ENCODE data around the gene SNTB2. TPM values are rescaled to one million over a fixed set of nuclear protein-coding genes. Genes with fewer than 3 reads are reported as not detected.

SNTB2 gene
- total and polyA plus RNA-seq, 4 donors, result 2.1 to 7.8 (median 4.1) TPM

DNA sequence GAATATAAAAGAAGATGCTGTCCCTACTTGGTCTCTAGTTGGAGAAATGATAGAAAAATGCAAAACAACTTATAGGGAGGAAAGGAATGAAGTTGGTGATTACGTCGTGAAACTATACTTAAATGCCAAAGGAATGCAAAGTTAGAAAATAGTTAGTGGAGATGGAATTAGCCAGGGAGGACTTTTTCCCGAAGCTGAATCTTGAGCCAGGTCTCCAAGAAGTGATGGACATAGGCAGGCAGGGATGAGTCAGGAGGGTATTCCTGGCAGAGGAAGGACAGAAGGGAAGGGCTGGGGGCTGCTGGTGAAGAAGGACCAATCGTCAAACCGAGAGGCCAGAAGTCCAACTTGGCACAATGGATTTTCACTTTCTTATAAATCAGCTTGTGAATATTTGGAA, 1.8 kb downstream of the SNTB2 start:
- 69% methylated on average over 5 of the region's 5 CpGs for WGBS
- Histone ChIP-seq H3K9ac (ENCODE audit: low read depth in 1 of 2, low read length in 2 of 2) (peak overlapping the region in 1 of 2 donors; percentile 86), H3K27ac (ENCODE audit: low read depth in 1 of 2, low read length in 2 of 2) (no peak overlapping the region), H3K9me3 (ENCODE audit: control insufficient read depth in 4 of 4, low read length in 3 of 4) (no peaks in the 10 kb centered on the region), H3K4me1 (ENCODE audit: control insufficient read depth in 4 of 4, insufficient read depth in 4 of 4, low read length in 3 of 4) (peaks cover 0 to 15% (median 13%) of the 10 kb centered on the region in 4 donors), H3K27me3 (ENCODE audit: control insufficient read depth in 4 of 4, insufficient read depth in 4 of 4, low read length in 3 of 4) (no peaks in the 10 kb centered on the region), H3K36me3 (ENCODE audit: control insufficient read depth in 4 of 4, insufficient read depth in 3 of 4, low read depth in 1 of 4, low read length in 3 of 4) (no peaks in the 10 kb centered on the region), H3K4me3 (ENCODE audit: low read depth in 1 of 3, low read length in 3 of 3) (peak overlapping the region in 1 of 3 donors; percentile 96)
- DNase-seq (ENCODE audit: low spot score), result no peak
- no peak for TF ChIP-seq FOXA2 (IDR thresholded peaks at IDR 0.05)
- TF ChIP-seq NR2F2 (IDR thresholded peaks at IDR 0.05), result no peak
- TF ChIP-seq HNF4G (IDR thresholded peaks at IDR 0.05), result no peak
- no peak for TF ChIP-seq SP1 (IDR thresholded peaks at IDR 0.05)
- TF ChIP-seq, protein P1, sequence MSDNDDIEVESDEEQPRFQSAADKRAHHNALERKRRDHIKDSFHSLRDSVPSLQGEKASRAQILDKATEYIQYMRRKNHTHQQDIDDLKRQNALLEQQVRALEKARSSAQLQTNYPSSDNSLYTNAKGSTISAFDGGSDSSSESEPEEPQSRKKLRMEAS (IDR thresholded peaks at IDR 0.05), result no peak
- TF ChIP-seq HNF4A (conservative IDR thresholded peaks at IDR 0.05), result no peak
- TF ChIP-seq TAF1 (conservative IDR thresholded peaks at IDR 0.05), result no peak
- no peak for TF ChIP-seq YY1 (IDR thresholded peaks at IDR 0.05)
- TF ChIP-seq JUND (IDR thresholded peaks at IDR 0.05), result no peak
- no peak for TF ChIP-seq CTCF (IDR thresholded peaks at IDR 0.05; ENCODE audit: low read depth, low read length, missing input control)
- no peak for TF ChIP-seq REST (IDR thresholded peaks at IDR 0.05)
- no peak for TF ChIP-seq ATF3 (IDR thresholded peaks at IDR 0.05)
- TF ChIP-seq EGR1 (IDR thresholded peaks at IDR 0.05; ENCODE audit: low read depth in 2 of 2), result no peak
- TF ChIP-seq ZBTB33 (IDR thresholded peaks at IDR 0.05), result no peak
- TF ChIP-seq GABPA (IDR thresholded peaks at IDR 0.05 in 1 of 2, conservative IDR thresholded peaks at IDR 0.05 in 1 of 2), result no peak
- no peak for TF ChIP-seq RXRA (IDR thresholded peaks at IDR 0.05)
- TF ChIP-seq RAD21 (IDR thresholded peaks at IDR 0.05), result no peak
- TF ChIP-seq FOXA1 (IDR thresholded peaks at IDR 0.05), result no peak

Measured in liver (tissue), 9 donors.